ENCODE measurements around the gene CPNE4.

- TF ChIP-seq EP300 (IDR thresholded peaks at IDR 0.05), result no peak
- TF ChIP-seq POLR2A (IDR thresholded peaks at IDR 0.05; ENCODE audit: low read depth), result no peak
- TF ChIP-seq CTCF (IDR thresholded peaks at IDR 0.05), result no peak
- no peak for TF ChIP-seq POLR2AphosphoS5 (IDR thresholded peaks at IDR 0.05)
Observed at GRCh38 chr3:131883711-131884407, 151.0 kb downstream of the CPNE4 start.
